Transverse colon (tissue), 4 donors: Measurements from ENCODE around the gene GIPC1. TPM values are rescaled to one million over a fixed set of nuclear protein-coding genes. Genes with fewer than 3 reads are reported as not detected.

Source experiments
- DNase-seq: peaks from one replicate; pipeline ENCODE4 v3.0.0-alpha.2; 2019
- H3K27ac ChIP-seq, 4 donors: fragments of 200-600 bp; sonication (generic); 2 replicates each; pipeline ENCODE4 v1.5.1; 2016 to 2018; ENCODE audit warnings: inconsistent platforms in 4 of 4
- H3K27me3 ChIP-seq: fragments of 200-600 bp; sonication (generic); 2 replicates; pipeline ENCODE4 v1.5.1; 2017; ENCODE audit warnings: inconsistent platforms
- H3K36me3 ChIP-seq, 4 donors: fragments of 200-600 bp; sonication (generic); 2 replicates each; pipeline ENCODE4 v1.5.1; 2017 to 2019; ENCODE audit warnings: inconsistent platforms in 4 of 4
- H3K4me1 ChIP-seq, 4 donors: fragments of 200-600 bp; sonication (generic); 2 replicates each; pipeline ENCODE4 v1.5.1; 2017 to 2020; ENCODE audit warnings: inconsistent platforms in 4 of 4
- H3K4me3 ChIP-seq, 4 donors: fragments of 200-600 bp; sonication (generic); 1 replicate in 1 of 4; 2 replicates in 3 of 4; pipeline versions ENCODE4 v1.5.1 to v1.6.1; 2017 to 2019; ENCODE audit warnings: inconsistent platforms in 4 of 4
- H3K9me3 ChIP-seq, 2 donors: fragments of 200-600 bp; sonication (generic); 2 replicates each; pipeline ENCODE4 v1.5.1; 2017 to 2019; ENCODE audit warnings: inconsistent platforms in 2 of 2
- CTCF ChIP-seq, 5 experiments: fragments of 200-600 bp in 3 of 5; fragments of 450-650 bp in 2 of 5; sonication (generic) in 3 of 5; IDR thresholded peaks; 1 replicate in 2 of 5; 2 replicates in 3 of 5; pipeline ENCODE4 v1.5.1; 2016 to 2017; ENCODE audit warnings: antibody characterized with exemption in 5 of 5, inconsistent platforms in 3 of 5, mild to moderate bottlenecking in 2 of 5, moderate library complexity in 1 of 5
- EP300 ChIP-seq: sonication (generic); formaldehyde crosslinking; IDR thresholded peaks from one replicate; pipeline ENCODE4 v1.6.1; 2017; ENCODE audit warnings: antibody characterized with exemption, low read depth
- POLR2A ChIP-seq: fragments of 450-650 bp; IDR thresholded peaks from one replicate; pipeline ENCODE4 v1.6.1; 2016; ENCODE audit warnings: antibody characterized with exemption, mild to moderate bottlenecking, moderate library complexity
- POLR2AphosphoS5 ChIP-seq, 3 donors: sonication (generic); formaldehyde crosslinking; IDR thresholded peaks; one replicate each; pipeline ENCODE4 v1.6.1; 2016; ENCODE audit warnings: antibody characterized with exemption in 3 of 3
- WGBS, 2 donors: methylation state at CpG; one replicate each; pipeline ENCODE4 v1.1.5; 2018; ENCODE audit warnings: low coverage in 1 of 2; 5-methylcytosine and 5-hydroxymethylcytosine counted together
- in situ Hi-C, 4 donors: fragments of 200-750 bp; cut with MboI; loops; one replicate each; pipeline versions ENCODE4 v1.15.0 to v1.15.1; 2017; ENCODE audit warnings: low sequenced_read_pairs in 3 of 4, low pct_ligation_motif_present in 1 of 4, low pct_unique_long_range_greater_than_20kb in 1 of 4
- intact Hi-C: fragments of 100-400 bp; cut with DNase I; formaldehyde crosslinking; loops from one replicate; pipeline ENCODE4 v1.15.1; 2023; ENCODE audit warnings: low total_unique reads
- total RNA-seq, 4 donors: library from RNA; depleted of rRNA; stranded (reverse); fragments of >200 nt; gene quantifications; one replicate each; pipeline ENCODE4 v1.1.0, GENCODE V29; 2016

GIPC1 gene
- total RNA-seq, 4 donors from 2014 or later = 295 to 569 (median 362) TPM

- no peak overlapping the region for H3K27ac ChIP-seq
- DNase-seq = no peak
- H3K27me3 ChIP-seq = no peaks in the 10 kb centered on the region
- in situ Hi-C loops = loop anchor here in 1 of 4 donors (25.0 kb wide), 1 partner anchor 263 kb away; no protein-coding TSS in a partner anchor
- H3K4me3 ChIP-seq = no peak overlapping the region
- TF ChIP-seq POLR2A (no peak), CTCF (IDR thresholded peaks at IDR 0.05) (no peak), EP300 (no peak), POLR2AphosphoS5 (IDR thresholded peaks at IDR 0.05) (no peak)
- no peaks in the 10 kb centered on the region for H3K9me3 ChIP-seq
- H3K36me3 ChIP-seq = peaks cover 0 to 28% (median 8%) of the 10 kb centered on the region in 4 donors
- no peaks in the 10 kb centered on the region for H3K4me1 ChIP-seq
- 53 to 84% methylated on average over 2 to 30 of the region's 30 CpGs for WGBS, 2 donors
- intact Hi-C loops = no loop called here
Observed at GRCh38 chr19:14450168-14450874, 45.6 kb downstream of the GIPC1 start.

- Histone ChIP-seq H3K27ac (no peak overlapping the region), H3K9me3 (no peaks in the 10 kb centered on the region), H3K27me3 (no peaks in the 10 kb centered on the region), H3K36me3 (peaks cover 0 to 22% (median 6%) of the 10 kb centered on the region in 4 donors), H3K4me3 (no peak overlapping the region), H3K4me1 (no peaks in the 10 kb centered on the region)
- in situ Hi-C loops = no loop called here
- no peak for DNase-seq
- TF ChIP-seq POLR2AphosphoS5 (IDR thresholded peaks at IDR 0.05) (no peak), EP300 (no peak), POLR2A (no peak), CTCF (IDR thresholded peaks at IDR 0.05) (no peak)
- intact Hi-C loops = no loop called here
- WGBS, 2 donors = 97% methylated on average over 6 of the region's 6 CpGs; no CpG with 5 or more reads in 1 of the 2 donors
Observed at GRCh38 chr19:14449321-14449720, 46.6 kb downstream of the GIPC1 start.

GRCh38 chr19:14446336-14447036, 49.4 kb downstream of the GIPC1 start:
- intact Hi-C loops = no loop called here
- Histone ChIP-seq H3K9me3 (no peaks in the 10 kb centered on the region), H3K4me1 (no peaks in the 10 kb centered on the region), H3K36me3 (peaks cover 0 to 15% (median 6%) of the 10 kb centered on the region in 4 donors), H3K27me3 (no peaks in the 10 kb centered on the region), H3K27ac (no peak overlapping the region), H3K4me3 (no peak overlapping the region)
- in situ Hi-C loops = no loop called here
- no peak for DNase-seq
- 95 to 100% methylated on average over 1 to 10 of the region's 10 CpGs for WGBS, 2 donors
- TF ChIP-seq EP300 = no peak
- TF ChIP-seq POLR2AphosphoS5 (IDR thresholded peaks at IDR 0.05) = no peak

DNA sequence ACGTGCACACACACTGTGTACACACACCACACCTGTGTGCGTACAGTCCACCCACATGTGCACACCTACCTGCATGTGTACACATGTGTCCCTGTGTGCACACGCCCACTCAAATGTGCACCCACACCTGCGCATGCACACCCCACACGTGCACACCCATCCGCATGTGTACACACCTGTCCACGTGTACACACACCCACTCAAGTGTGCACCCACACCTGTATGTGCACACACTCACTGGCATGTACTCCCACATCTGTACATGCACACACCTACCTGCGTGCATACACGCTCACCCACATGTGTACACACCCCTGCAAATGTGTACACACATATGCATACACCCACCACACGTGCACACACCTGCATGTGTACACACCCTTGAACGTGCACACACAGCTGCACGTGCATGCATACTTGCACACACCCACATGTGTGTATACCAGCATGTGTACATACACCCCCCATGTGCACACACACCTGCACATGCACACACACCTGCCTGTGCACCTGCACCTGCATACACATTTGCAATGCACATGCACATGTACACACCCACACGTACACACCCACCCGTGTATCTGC, 52.2 kb downstream of the GIPC1 start:
- no peak for TF ChIP-seq POLR2A
- TF ChIP-seq EP300 = no peak
- TF ChIP-seq CTCF (IDR thresholded peaks at IDR 0.05) = no peak
- TF ChIP-seq POLR2AphosphoS5 (IDR thresholded peaks at IDR 0.05) = no peak
- 96% methylated on average over 14 of the region's 14 CpGs; no CpG with 5 or more reads in 1 of the 2 donors for WGBS, 2 donors
- Histone ChIP-seq H3K4me3 (no peak overlapping the region), H3K27ac (no peak overlapping the region), H3K36me3 (peaks cover 0 to 16% (median 5%) of the 10 kb centered on the region in 4 donors), H3K4me1 (peaks cover 0 to 15% (median 8%) of the 10 kb centered on the region in 4 donors), H3K27me3 (no peaks in the 10 kb centered on the region), H3K9me3 (no peaks in the 10 kb centered on the region)
- intact Hi-C loops (no loop called here), in situ Hi-C loops (no loop called here)
- no peak for DNase-seq
